BJ (cell line): Measurements from ENCODE around the gene PPIB. TPM values are rescaled to one million over a fixed set of nuclear protein-coding genes. Genes with fewer than 3 reads are reported as not detected.

Source experiments
- CTCF ChIA-PET: fragments of 350-600 bp; formaldehyde crosslinking; extraction: SDS; loops from one replicate; lab custom pipeline; 2021; ENCODE audit warnings: antibody characterized with exemption, inconsistent platforms; lab: Yijun Ruan, JAX
- POLR2A ChIA-PET: fragments of 300-600 bp; sonication (Branson Sonifier 250); formaldehyde crosslinking; extraction: SDS; loops from one replicate; lab custom pipeline; 2021; ENCODE audit warnings: antibody characterized with exemption; lab: Charles Lee
- DNase-seq: peaks from one replicate; pipeline ENCODE4 v3.0.0-alpha.2; 2011; ENCODE audit warnings: low read depth
- H3K27me3 ChIP-seq: 2 replicates; pipeline ENCODE4 v1.6.0; 2011; ENCODE audit warnings: low read length; ENCODE audit not compliant: control insufficient read depth, insufficient read depth
- H3K36me3 ChIP-seq: 2 replicates; pipeline ENCODE4 v1.5.1; 2011; ENCODE audit warnings: low read length; ENCODE audit not compliant: control insufficient read depth, insufficient read depth
- H3K4me3 ChIP-seq: 2 replicates; pipeline ENCODE4 v1.5.1; 2011; ENCODE audit warnings: low read depth, mild to moderate bottlenecking, control low read depth, low read length
- CTCF ChIP-seq: IDR thresholded peaks from 2 replicates; pipeline ENCODE4 v1.5.1; 2011; ENCODE audit warnings: low read depth, mild to moderate bottlenecking, control low read depth, inconsistent platforms, low read length, moderate library complexity; ENCODE audit not compliant: insufficient read depth
- polyA plus RNA-seq: library from polyadenylated mRNA; depleted of rRNA; stranded (reverse); fragments of >200 nt; gene quantifications from 2 replicates; pipeline ENCODE4 v1.2.3, GENCODE V29; 2011

Gene PPIB
- polyA plus RNA-seq, 1 experiment: 1,794 TPM

- no peak for DNase-seq
- Histone ChIP-seq H3K4me3 (no peak overlapping the region), H3K27me3 (no peaks in the 10 kb centered on the region), H3K36me3 (peaks cover 32% of the 10 kb centered on the region)
- TF ChIP-seq CTCF: no peak
- CTCF ChIA-PET: interaction anchor here (1.1 to 2.4 kb wide), 4 partner anchors 13 to 21 kb away, joined by 3 to 11 read pairs (median 8); no protein-coding TSS in a partner anchor
- POLR2A ChIA-PET: no interaction called here
Measured at GRCh38 chr15:64132217-64132616, 30.6 kb downstream of the PPIB start.

GRCh38 chr15:64131547-64131946 is 31.3 kb downstream of the PPIB start:
- Histone ChIP-seq H3K4me3 (no peak overlapping the region), H3K27me3 (no peaks in the 10 kb centered on the region), H3K36me3 (peaks cover 29% of the 10 kb centered on the region)
- no peak for DNase-seq
- ChIA-PET POLR2A (no interaction called here), CTCF (interaction anchor here (1.1 to 2.4 kb wide), 3 partner anchors 13 to 22 kb away, joined by 3 to 11 read pairs (median 6); no protein-coding TSS in a partner anchor)
- TF ChIP-seq CTCF: no peak

- Histone ChIP-seq H3K4me3 (no peak overlapping the region), H3K27me3 (no peaks in the 10 kb centered on the region), H3K36me3 (peaks cover 28% of the 10 kb centered on the region)
- ChIA-PET CTCF (interaction anchor here (1.0 to 2.4 kb wide), 2 partner anchors 15 to 23 kb away, joined by 4 to 11 read pairs; no protein-coding TSS in a partner anchor), POLR2A (no interaction called here)
- no peak for TF ChIP-seq CTCF
- no peak for DNase-seq
Measured at GRCh38 chr15:64130159-64130558, 32.7 kb downstream of the PPIB start.

- Histone ChIP-seq H3K27me3 (no peaks in the 10 kb centered on the region), H3K4me3 (no peak overlapping the region), H3K36me3 (peaks cover 22% of the 10 kb centered on the region)
- ChIA-PET POLR2A (interaction anchor here (0.6 kb wide), 1 partner anchor 25 kb away, joined by 3 read pairs; no protein-coding TSS in a partner anchor), CTCF (no interaction called here)
- no peak for DNase-seq
- TF ChIP-seq CTCF: no peak
Measured at GRCh38 chr15:64127521-64128270, 35.1 kb downstream of the PPIB start.

DNA sequence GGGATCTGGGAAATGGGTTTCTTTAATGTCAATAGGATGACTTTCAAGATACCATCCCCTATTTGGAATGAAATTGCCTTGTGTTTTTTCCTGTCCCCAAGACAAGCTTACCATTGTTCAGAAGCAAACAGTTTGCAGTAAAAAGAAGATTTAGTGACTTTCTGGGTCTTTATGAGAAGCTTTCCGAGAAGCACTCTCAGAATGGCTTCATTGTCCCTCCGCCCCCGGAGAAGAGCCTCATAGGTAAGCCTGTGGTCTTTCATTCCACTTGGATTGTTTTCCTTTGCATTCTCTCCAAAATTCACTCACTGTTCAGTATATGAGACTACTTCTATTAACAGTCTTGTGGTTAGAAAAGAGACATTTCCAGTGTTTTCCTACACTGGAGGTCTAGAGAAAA is 36.8 kb downstream of the PPIB start:
- no peaks in the 10 kb centered on the region for H3K27me3 ChIP-seq
- no peak overlapping the region for H3K4me3 ChIP-seq
- POLR2A ChIA-PET: no interaction called here
- peaks cover 20% of the 10 kb centered on the region for H3K36me3 ChIP-seq
- no peak for TF ChIP-seq CTCF
- CTCF ChIA-PET: interaction anchor here (0.6 to 1.3 kb wide), 2 partner anchors 8 to 12 kb away, joined by 3 to 4 read pairs; no protein-coding TSS in a partner anchor
- DNase-seq: no peak
